Adrenal gland (tissue), 12 donors: ENCODE results near the gene MAPK10. TPM values are rescaled to one million over a fixed set of nuclear protein-coding genes. Genes with fewer than 3 reads are reported as not detected.

ENCODE experiments used
- DNase-seq, 7 donors: peaks; one replicate each; pipeline ENCODE4 v3.0.0-alpha.2; 2019 to 2020
- H3K27ac ChIP-seq, 5 donors: fragments of 200-600 bp; sonication (generic) in 4 of 5; 1 replicate in 3 of 5; 2 replicates in 2 of 5; pipeline versions ENCODE4 v1.5.1 to v1.8.0; 2016 to 2020; ENCODE audit warnings: mild to moderate bottlenecking in 1 of 5
- H3K27me3 ChIP-seq: fragments of 200-600 bp; 2 replicates; pipeline ENCODE4 v1.8.0; 2021
- H3K36me3 ChIP-seq, 2 donors: fragments of 200-600 bp; replicated peaks in 1 of 2; 1 replicate in 1 of 2; 2 replicates in 1 of 2; pipeline versions ENCODE4 v1.5.1 to v1.8.0; 2018 to 2022
- H3K4me1 ChIP-seq, 2 donors: fragments of 200-600 bp; replicated peaks in 1 of 2; 1 replicate in 1 of 2; 2 replicates in 1 of 2; pipeline versions ENCODE4 v1.5.1 to v1.8.0; 2018 to 2021
- H3K4me3 ChIP-seq, 4 donors: fragments of 200-600 bp; sonication (generic) in 3 of 4; one replicate each; pipeline ENCODE4 v1.5.1; 2016 to 2018
- H3K9me3 ChIP-seq, 3 donors: fragments of 200-600 bp; sonication (generic) in 1 of 3; replicated peaks in 1 of 3; 1 replicate in 2 of 3; 2 replicates in 1 of 3; pipeline versions ENCODE4 v1.5.1 to v1.8.0; 2016 to 2021
- POLR2A ChIP-seq, 2 donors: fragments of 450-650 bp; IDR thresholded peaks; one replicate each; pipeline ENCODE4 v1.6.1; 2017; ENCODE audit warnings: antibody characterized with exemption in 2 of 2, mild to moderate bottlenecking in 2 of 2, moderate library complexity in 1 of 2
- WGBS, 4 donors: extraction: QIAGEN DNeasy Blood & Tissue Kit in 2 of 4; methylation state at CpG; one replicate each; pipeline versions ENCODE4 v1.1.5 to v1.1.7; 2013 to 2017; 5-methylcytosine and 5-hydroxymethylcytosine counted together
- intact Hi-C, 2 donors: fragments of 100-400 bp; cut with DNase I; formaldehyde crosslinking; loops; one replicate each; pipeline versions ENCODE4 v1.14.1 to v1.15.0; 2022 to 2023
- polyA plus RNA-seq, 3 donors: library from polyadenylated mRNA; stranded (reverse); fragments of 200-250 nt in 2 of 3; fragments of 350-450 nt in 1 of 3; fragmentation: Illumina TruSeq in 1 of 3; extraction: RNeasy Lipid Tissue Mini Kit (QIAGEN cat#74804) in 1 of 3; gene quantifications; one replicate each; pipeline ENCODE4 v1.2.3, GENCODE V29; 2013 to 2014
- total RNA-seq, 9 donors: library from RNA; depleted of rRNA in 4 of 9; stranded (reverse); fragments of >200 nt in 4 of 9; fragments of 120-200 nt in 1 of 9; fragmentation: NEBNext Ultra II Directional in 1 of 9; extraction: Animal tissue kit (Norgen Biotek cat#: 25700) in 1 of 9; gene quantifications; one replicate each; pipeline versions ENCODE4 v1.1.0 to v1.2.4, GENCODE V29; 2013 to 2023
- TF ChIP-seq, protein P1 (sequence below), 6 experiments: fragments of 450-650 bp in 4 of 6; fragments of 200-600 bp in 2 of 6; sonication (generic) in 1 of 6; IDR thresholded peaks; 1 replicate in 5 of 6; 2 replicates in 1 of 6; pipeline versions ENCODE4 v1.5.1 to v1.8.0; 2016 to 2021; ENCODE audit warnings: antibody characterized with exemption in 6 of 6, mild to moderate bottlenecking in 2 of 6, moderate library complexity in 1 of 6
- donor health status: healthy with polysubstance abuse.
- donor health status: Bipolar disorder and iron deficiency.
- donor health status: DM: yes; HTN: yes; CAD: no.
- donor health status: DM: no; HTN: no; CAD: no.
- donor health status: DM: no; HTN: no; CAD: no.
- donor health status: DM: yes; HTN: yes; CAD: no.

The MAPK10 gene
- total and polyA plus RNA-seq, 12 donors = 11.6 to 160 (median 42.1) TPM

DNA sequence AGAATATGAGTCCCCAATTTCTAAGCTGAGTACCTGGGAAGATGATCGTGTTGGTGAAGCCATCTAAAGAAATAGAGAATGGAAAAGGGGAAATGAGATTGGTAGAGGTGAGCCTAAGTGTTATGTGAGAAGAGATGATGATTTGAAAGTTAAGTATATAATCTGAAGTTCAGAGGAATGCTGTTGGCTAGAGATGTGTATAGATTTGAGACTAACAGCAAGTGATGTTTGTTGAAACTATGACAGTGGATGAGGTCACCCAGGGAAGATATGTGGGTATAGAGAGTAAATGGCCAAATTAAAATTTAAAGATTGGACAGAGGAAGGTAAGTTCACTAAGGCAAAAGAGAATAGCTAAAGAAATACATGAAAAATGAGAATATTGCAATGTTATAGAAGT is 324.2 kb downstream of the MAPK10 start:
- intact Hi-C loops = no loop called here
- TF ChIP-seq POLR2A (IDR thresholded peaks at IDR 0.05) = no peak
- TF ChIP-seq, protein P1, sequence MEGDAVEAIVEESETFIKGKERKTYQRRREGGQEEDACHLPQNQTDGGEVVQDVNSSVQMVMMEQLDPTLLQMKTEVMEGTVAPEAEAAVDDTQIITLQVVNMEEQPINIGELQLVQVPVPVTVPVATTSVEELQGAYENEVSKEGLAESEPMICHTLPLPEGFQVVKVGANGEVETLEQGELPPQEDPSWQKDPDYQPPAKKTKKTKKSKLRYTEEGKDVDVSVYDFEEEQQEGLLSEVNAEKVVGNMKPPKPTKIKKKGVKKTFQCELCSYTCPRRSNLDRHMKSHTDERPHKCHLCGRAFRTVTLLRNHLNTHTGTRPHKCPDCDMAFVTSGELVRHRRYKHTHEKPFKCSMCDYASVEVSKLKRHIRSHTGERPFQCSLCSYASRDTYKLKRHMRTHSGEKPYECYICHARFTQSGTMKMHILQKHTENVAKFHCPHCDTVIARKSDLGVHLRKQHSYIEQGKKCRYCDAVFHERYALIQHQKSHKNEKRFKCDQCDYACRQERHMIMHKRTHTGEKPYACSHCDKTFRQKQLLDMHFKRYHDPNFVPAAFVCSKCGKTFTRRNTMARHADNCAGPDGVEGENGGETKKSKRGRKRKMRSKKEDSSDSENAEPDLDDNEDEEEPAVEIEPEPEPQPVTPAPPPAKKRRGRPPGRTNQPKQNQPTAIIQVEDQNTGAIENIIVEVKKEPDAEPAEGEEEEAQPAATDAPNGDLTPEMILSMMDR (IDR thresholded peaks at IDR 0.05) = no peak
- no peaks in the 10 kb centered on the region for H3K9me3 ChIP-seq
- H3K4me3 ChIP-seq = no peak overlapping the region
- peaks cover 0 to 19% of the 10 kb centered on the region in 2 donors for H3K4me1 ChIP-seq
- no peak overlapping the region for H3K27ac ChIP-seq
- WGBS, 4 donors = 79 to 93% (median 89%) methylated on average over 1 of the region's 1 CpG
- H3K27me3 ChIP-seq = no peaks in the 10 kb centered on the region
- no peaks in the 10 kb centered on the region for H3K36me3 ChIP-seq
- DNase-seq = no peak

DNA sequence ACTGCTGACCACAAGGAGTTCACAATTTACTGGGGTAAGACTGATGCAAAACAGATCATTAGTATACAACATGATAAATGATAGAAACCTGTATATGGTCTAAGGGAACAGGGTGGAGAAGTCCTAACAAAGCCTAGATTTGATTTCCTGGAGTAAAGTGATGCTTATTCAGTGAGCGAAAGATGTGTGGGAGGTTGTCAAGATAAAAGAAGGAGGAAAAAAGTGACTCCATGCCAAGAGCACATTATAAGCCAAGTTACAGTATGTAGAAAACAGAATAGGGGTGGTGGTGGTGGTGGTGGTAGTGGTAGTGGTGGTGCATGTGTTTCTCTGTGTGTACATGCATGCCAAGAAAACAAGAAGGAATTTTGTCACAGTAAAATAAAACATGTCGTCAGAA is 325.2 kb downstream of the MAPK10 start:
- no peak overlapping the region for H3K27ac ChIP-seq
- H3K4me1 ChIP-seq = peaks cover 0 to 19% of the 10 kb centered on the region in 2 donors
- H3K36me3 ChIP-seq = no peaks in the 10 kb centered on the region
- H3K9me3 ChIP-seq = no peaks in the 10 kb centered on the region
- intact Hi-C loops = no loop called here
- H3K4me3 ChIP-seq = no peak overlapping the region
- TF ChIP-seq, protein P1 (IDR thresholded peaks at IDR 0.05) = no peak
- TF ChIP-seq POLR2A (IDR thresholded peaks at IDR 0.05) = no peak
- 89 to 97% (median 93%) methylated on average over 2 of the region's 2 CpGs for WGBS, 4 donors
- DNase-seq = no peak
- H3K27me3 ChIP-seq = no peaks in the 10 kb centered on the region

DNA sequence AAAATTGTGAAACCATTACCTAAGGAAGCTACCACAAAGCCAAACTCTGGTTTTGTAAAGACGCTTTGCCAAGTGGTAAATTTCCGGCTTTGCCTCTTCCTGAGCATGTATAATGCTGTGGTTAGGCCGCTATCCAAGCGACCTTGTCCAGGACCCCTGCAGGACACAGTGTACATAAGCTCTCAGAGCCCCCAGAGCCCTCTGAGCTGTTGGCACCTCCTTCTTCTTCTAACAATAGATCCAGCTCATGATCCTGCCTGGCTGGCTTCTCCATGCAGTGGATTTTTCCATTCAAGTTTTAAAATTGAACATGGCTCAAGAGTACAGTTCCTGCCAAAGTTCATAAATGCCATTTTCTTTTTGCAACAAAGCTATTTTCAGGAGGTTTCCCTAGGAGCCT is 326.7 kb downstream of the MAPK10 start:
- no peak for TF ChIP-seq POLR2A (IDR thresholded peaks at IDR 0.05)
- TF ChIP-seq, protein P1 (IDR thresholded peaks at IDR 0.05) = no peak
- H3K4me1 ChIP-seq = peaks cover 0 to 19% of the 10 kb centered on the region in 2 donors
- no peaks in the 10 kb centered on the region for H3K36me3 ChIP-seq
- DNase-seq = peak in 5 of 7 donors; percentile 40 to 68 (median 42)
- intact Hi-C loops = no loop called here
- H3K4me3 ChIP-seq = no peak overlapping the region
- H3K9me3 ChIP-seq = no peaks in the 10 kb centered on the region
- WGBS, 4 donors = 49 to 64% (median 55%) methylated on average over 4 of the region's 4 CpGs
- H3K27me3 ChIP-seq = no peaks in the 10 kb centered on the region
- peak overlapping the region in 4 of 5 donors; percentile 16 to 69 (median 32) for H3K27ac ChIP-seq

DNA sequence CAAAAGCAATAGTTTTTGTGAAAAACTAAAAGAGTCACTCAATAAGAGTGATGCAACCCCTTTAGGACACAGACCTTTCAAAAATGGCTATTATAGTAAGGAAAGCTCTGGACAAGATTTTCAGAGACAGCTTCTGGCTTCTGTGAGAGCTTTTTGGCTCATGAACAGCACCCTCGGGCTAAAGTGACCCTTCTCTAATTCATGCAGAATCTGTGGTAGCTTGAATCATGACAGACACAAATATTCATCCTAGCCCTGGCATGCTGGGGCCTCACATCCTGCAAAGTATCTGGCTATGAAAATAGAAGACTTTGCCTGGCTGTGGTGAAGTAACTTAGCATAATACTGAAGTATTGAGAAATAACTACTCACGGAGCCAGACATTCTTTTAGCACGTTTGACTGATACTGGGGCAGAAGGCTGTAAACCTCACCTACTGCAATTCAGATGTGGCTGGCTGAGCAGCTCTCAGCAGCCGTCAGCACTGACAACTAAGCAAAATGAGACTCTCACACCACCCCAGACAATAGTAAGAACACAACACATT is 327.3 kb downstream of the MAPK10 start:
- Histone ChIP-seq H3K27me3 (no peaks in the 10 kb centered on the region), H3K4me3 (no peak overlapping the region), H3K9me3 (no peaks in the 10 kb centered on the region), H3K27ac (peak overlapping the region in 4 of 5 donors; percentile 16 to 69 (median 32)), H3K4me1 (peaks cover 0 to 19% of the 10 kb centered on the region in 2 donors), H3K36me3 (no peaks in the 10 kb centered on the region)
- WGBS, 4 donors = 39 to 52% (median 48%) methylated on average over 3 to 4 of the region's 4 CpGs
- peak in 1 of 7 donors; percentile 57 for DNase-seq
- no peak for TF ChIP-seq POLR2A (IDR thresholded peaks at IDR 0.05)
- TF ChIP-seq, protein P1 (IDR thresholded peaks at IDR 0.05) = no peak
- intact Hi-C loops = no loop called here
